ENCODE results near the gene TMEM217.

The TMEM217 gene

DNA sequence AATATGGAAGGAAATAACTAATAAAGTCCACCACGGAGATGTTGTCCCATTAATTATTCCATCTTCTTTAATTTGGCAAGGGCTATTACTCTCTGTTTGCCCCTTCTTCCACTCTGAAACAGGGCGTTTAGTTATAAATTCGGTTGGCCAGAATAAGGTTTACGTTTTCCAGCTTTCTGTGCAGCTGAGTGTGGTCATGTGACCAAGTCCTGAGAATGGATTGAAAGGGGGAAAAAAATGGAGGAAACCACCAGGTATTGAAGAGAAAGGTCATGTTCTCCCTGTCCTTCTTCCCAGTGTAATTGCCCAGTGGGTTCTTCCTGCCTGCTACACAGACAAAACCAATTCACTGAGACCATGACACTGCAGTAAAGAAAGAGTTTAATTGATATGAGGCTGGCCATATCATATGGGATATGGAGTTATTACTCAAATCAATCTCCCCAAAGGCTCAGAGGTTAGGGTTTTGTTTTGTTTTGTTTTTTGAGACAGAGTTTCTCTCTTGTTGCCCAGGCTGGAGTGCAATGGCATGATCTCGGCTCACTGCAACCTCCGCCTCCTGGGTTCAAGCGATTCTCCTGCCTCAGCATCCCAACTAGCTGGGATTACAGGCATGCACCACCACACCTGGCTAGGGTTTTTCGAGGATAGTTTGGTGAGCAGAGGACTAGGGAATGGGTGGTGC is 14.7 kb downstream of the TMEM217 start:
- DNase-seq, result no peak

DNA sequence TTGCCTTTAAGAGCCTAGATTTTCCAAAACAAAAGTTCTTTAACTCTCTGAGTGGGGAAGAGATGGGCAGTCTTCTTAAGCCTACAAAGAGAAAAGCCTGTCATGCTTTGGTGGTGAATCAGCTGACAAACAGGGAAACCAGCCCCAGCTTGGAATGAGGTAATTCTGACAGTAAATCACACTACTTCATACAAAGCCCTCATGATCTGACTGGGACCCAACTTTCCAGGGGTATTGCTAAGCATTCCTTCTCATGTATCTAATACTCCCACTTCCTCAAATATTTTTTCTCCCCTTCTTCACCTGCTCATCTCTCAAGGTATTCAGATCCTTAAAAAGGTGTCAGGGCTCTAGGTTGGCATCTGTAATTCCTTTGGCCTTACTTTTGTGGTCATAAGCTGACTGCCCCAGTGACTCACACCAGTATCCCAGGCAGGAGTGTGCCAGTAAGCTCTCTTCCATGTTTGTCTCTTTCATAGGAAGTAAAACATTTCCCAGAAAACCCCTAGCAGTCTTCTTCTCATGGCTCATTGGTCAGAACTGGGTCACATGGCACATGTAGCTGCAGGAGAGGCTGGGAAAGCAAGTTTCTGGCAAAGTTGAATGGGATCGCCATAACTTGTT is 15.4 kb downstream of the TMEM217 start:
- no peak for DNase-seq

DNA sequence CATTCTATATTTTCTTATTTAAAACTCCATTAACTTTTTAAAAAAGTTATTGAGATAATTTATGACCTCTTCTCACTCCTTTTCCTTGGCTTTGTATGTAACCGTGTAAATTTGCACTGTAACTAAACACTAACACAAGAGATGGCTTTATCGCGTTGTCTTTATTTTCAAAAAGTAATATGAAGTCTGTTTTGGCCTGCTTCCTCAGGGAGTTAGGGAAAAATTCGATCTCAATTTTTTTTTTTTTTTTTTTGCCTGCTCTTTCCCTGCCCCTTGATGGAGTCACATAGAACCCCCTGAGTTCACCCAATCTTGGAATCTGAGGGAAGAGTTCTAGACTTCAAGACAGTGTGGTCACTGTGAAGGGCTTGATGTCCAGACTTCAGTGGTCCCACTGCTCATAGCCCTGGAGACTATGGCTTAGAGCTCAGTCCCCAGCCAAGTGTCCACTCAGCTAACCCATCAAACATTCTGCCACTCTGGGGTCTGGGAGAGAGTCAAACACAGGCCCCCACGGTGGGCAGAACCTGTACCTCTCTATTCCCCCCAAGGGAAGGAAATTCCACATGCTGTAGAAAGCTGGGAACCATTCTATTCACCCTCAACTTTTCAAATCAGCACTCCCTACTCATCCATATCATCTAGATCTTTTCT is 16.0 kb downstream of the TMEM217 start:
- no peak for DNase-seq

DNA sequence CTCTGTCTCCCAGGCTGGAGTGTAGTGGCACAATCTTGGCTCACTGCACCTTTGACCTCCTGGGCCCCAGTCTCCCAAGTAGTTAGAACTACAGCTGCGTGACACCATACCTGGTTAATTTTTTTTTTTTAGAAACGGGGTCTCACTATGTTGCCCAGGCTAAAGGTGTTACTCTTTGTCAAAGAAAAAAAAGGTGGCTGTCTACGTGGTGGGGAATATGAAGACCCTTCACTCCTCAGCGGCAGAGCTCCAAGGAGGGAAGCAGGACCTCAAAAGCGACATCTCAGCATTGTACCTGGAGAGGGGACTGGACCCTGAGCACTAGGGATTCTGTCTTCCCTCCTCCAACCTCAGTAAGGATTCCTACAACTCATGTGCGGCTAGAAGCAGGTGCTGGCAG is 16.8 kb downstream of the TMEM217 start:
- DNase-seq, result no peak

DNA sequence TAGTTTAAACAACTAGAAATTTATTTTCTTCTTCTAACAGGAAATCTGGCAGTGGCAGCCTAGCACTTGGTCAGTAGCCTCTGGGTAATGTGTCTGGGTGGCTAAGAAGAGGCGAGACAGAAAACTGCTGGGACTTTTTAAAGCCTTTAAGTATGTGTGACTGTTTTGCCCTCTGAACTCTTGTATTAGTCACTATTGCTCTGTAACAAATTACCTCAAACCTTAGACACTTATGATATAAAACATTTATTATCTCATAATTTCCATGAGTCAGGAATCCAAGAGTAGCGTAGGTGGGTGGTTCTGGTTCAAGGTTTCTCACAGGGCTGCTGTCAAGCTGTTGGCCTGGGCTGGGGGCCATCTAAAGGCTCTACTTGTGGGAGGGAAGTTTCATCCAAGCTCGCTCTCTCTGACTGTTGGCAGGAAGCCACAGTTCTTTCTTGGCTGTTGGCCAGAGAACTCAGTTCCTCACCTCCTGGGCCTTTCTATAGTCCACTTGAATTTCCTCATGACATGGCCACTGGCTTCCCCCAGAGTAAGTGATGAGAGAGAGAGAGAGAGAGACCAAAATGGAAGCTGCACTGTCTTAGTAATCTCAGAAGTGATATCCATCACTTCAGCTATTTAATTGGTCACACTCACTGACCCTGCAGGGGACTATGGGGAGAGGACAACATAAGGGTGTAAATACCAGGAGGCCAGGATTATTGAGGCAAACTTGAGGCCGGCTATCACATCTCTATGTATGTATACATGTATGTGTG is 17.8 kb downstream of the TMEM217 start:
- DNase-seq, result peak; percentile 55 to 61

DNA sequence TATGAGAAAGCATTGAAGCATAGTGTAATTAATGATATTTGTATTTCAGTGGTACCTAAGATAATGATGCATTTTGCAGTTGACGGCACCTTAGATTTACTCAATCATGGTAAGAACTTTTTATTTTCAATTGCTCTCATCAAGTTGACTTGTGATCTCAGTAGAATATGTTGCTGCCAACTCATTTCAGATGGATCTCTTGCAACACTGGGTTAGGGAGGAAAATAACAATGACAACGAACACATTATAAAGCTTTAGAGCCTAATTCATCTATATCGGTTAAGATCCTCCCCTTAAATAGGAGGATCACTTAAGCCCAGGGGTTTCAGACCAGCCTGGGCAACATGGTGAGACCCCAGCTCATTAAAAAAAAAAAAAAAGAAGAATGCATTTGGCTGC is 18.4 kb downstream of the TMEM217 start:
- DNase-seq, result no peak

DNA sequence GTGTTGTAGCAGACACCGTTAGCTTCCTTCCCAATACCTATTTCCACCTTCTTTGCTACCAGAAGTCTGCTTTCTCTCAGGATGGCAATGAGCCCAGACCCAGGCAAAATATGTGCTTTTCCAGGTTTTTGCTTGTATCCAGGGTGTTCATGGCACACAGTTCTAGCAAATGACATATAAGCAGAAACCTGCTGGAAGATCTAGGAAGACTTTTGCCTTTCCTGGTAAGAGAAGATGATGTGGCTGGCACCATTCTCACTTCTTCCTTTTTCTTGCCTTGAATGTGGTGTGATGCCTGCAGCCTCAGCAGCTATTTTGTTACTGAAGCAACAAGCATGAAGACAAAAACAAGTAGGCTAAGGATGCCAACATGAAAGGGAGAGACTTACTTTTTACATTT is 19.6 kb downstream of the TMEM217 start:
- DNase-seq, result no peak

DNA sequence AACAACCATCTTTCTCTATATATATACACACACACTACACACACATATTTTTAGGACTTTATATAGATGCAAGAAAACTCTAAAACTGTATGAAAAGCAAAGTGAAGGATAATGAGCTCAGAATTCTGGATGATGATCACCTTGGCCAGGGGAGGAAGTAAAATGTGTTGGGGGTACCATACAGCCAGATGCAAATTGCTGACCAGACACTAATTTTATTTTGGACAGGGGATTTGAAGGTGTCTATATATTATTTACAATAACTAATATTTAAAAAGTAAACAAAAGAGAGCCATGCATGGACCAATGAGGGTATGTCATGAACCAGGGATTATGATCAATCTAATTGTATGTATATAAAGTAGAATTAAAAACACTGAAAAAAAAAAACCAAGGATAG is 20.2 kb downstream of the TMEM217 start:
- DNase-seq, result no peak

DNA sequence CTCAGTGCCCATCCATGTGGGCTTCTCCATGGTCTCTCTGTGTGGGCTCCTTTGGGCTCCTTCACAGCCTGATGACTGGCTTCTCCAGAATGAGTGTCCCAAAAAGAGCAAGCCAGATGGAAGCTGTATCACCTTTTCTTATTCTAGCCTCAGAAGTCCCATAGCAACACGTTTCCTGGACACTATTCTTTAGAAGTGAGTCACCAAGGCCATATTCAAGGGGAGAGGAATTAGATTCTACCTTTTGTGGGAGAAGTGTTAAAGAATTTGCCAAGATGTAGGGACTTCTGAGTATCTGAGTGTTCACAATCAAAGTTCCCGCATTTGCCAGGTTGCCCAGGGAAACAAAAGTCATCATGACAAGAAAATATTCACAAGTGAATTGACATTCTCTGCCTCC is 21.0 kb downstream of the TMEM217 start:
- no peak for DNase-seq

DNA sequence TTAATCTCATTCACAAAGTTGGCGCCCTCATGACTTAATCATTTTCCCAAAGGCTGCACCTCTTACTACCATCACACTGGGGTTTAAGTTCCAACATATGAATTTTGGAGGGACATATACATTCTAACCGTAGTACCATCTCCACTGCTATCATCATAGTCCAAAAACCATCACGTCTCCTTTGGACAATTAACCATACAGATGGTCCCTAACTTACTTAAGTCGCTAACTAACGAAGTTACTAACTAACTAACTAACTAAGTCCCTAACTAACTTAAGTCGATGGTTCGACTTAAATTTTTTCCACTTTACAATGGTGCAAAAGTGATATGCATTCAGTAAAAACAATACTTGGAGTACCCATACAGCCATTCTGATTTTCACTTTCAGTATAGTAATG is 24.4 kb downstream of the TMEM217 start:
- no peak for DNase-seq

DNA sequence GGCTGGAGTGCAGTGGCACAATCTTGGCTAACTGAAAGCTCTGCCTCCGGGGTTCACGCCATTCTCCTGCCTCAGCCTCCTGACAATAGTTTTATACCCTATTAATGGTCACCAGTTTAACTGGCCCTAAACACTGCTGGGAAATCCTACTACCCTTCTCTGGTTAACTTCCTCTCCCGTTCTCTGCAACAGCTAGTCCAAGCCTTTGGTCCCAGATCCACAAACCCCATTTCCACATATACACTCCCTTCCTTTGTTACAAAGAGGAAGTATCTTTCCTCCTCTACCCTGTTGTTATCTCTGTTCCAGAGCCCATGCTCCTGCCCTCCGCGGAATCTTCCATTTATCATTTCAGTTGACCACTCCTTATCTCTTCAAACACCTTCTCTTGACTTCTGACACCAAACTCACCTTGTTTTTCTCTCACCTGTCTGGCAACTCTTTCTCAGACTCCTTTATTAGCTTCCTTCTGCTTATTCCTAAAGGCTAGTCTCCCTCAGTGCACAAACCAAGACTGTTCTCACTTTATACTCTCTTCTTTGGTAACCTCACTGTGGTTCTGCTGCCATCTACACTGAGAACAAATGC is 25.4 kb downstream of the TMEM217 start:
- no peak for DNase-seq

DNA sequence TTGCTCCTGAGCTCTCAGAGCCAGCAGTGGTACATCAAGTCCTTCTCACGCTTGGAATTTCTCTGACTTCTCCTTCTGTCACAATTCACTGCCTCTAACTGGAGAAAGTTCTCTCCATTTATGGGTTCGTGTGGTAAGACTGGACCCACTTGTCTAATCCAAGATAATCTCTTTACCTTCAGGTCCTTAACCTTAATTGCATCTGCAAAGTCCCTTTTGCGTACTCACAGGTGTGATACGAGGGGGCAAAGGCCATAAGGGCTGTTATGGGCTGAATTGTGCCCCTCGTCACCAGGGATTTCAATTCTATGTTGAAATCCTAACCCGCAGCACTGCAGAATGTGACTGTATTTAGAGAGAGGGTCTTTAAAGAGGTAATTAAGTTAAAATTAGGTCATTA is 27.8 kb downstream of the TMEM217 start:
- DNase-seq, result no peak

DNA sequence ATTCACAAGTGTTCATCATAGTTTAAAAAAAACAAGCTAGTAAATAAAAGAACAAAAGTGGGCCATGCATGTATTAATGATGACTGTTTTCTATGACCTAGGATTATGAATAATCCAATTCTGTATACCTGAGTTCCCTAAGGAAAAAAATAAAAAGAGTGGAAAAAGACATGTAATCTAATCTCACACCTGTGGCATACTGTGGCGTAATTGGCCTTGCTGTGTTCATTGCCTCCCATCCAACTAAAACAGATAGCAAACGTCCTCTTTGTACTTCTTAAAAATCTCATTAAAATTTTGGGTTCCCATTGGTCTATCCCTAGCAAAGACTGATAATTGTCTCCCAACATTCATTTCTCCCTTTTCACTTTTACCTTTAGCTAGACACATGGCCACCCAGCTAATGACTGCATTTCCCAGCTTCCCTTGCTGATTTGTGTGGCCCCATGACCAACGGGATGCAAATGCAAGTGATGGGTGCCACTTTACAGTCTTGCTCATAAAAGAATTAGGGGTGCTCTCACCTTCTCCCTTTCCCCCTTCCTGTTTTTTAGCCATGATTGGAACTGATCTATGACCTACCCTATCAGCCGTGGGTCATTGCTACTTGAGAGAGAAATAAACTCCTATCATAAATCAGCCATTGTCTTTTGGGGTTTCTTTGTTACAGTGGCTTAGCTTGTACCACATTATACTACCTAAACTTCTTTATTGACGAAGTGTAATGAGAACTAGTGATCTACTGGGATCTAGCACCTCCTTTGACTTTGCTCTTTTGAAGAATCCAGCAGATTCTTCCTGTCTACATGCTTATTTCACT is 32.4 kb downstream of the TMEM217 start:
- DNase-seq, result no peak

DNA sequence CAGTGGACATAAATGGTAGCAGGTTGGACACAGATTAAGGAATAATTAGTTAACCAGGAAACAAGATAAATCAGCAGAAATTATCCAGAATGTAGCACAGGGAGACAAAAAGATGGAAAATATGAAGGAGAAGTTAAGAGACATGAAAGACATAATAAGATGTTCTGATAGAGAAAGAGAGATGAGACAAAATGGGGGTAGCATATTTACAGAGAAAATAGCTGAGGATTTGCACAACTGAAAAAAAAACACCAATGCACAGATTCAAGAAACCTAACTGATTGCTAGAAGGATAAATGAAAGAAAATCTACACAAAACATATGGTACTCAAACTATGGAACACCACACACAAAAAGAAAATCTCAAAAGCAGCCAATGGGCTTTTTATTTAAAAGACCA is 35.0 kb downstream of the TMEM217 start:
- no peak for DNase-seq

DNA sequence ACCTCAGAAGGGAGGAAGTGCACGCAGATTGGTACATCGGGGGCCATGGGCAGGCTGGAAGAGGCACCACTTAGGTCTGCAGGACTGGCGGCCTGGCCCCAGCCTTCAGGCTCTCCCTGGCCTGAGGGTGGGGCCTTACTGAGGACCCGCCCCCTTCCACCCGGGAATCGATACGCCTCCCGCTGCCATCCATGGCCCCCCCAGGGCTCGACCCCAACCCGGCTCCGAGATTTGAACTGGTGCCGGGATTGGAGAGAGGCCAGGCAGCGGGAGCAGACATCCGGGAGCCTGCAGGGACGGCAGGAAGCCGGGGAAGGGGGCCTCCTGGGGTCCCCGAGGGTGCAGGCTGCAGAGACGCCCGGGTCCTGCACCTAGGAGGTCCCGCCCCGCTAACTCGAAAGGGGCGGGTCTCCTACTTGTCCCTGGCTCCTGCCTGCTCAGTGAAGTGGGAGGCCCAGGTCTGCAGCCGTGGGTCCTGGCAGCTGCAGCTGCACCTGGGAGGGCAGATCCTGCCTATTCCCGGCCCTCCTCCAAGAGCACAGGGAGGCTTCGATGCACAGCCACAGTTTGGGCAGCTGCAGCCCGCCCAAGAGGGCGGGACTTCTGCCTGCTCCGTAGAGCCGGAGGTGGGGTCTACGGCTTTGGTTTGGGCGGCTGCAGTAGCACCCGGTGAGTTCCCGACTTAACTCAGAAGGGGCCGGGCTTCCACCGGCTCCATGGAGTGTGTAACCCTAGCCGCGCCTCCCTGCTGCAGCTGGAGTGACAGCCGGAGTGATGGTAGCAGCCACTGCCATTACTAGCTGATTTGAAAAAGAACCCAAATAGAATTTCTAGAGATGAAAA is 35.6 kb downstream of the TMEM217 start:
- peak; percentile 61 to 75 for DNase-seq

DNA sequence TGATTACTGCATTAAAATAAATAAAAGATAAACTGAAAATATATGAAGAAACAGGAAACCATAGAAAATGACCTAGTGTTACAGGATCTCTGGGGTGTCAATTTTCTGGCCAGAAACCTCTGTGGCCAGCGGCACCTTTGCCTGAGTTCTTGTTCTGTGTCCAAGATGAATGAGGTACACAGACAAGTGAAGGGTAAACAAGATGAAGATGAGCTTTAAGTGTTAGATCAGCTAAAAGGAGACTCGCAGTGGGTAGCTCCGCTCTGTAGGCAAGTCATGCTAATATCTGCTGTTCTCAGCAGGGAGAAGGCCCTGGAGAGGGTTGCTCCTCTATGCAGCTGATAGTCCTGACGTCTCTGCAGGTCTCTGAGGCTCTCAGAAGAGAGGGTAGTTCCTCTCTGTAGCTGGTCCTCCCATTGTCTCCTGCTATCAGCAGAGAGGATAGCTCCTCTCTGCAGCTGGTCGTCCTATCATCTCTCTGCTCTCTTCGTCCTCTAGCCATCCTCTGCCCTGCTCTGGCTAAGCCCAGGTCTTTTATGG is 36.3 kb downstream of the TMEM217 start:
- no peak for DNase-seq

DNA sequence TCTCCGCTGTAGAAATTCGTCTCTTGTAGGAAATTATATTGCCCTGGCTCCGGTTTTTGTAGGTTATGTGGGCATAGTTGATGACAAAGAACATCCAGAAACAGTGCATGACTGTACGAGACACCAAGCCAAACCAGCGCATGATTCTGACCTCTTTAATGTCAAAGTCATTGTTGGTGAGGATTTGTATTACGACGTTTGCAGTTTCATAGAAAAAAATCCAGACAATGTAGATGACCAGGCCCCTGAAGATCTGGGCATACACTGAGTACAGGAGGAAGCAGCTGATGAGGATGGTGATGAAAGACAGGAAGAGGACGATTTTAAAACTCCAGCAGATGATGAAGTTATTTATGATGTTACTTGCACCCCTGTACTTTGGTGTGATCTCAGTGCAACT is 39.4 kb downstream of the TMEM217 start:
- no peak for DNase-seq

DNA sequence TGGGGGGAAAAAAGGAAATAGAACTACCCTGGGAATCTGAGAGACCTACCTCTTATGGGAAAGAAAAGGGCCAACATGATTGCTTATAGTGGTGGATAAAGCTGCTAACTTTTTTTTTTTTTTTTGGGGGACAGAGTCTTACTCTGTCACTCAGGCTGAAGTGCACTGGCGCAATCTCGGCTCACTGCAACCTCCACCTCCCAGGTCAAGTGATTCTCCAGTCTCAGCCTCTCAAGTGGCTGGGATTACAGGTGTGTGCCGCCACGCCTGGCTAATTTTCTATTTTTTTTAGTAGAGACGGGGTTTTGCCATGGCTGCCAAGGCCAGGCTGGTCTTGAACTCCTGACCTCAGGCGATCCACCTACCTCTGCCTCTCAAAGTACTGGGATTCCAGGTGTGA is 39.9 kb downstream of the TMEM217 start:
- no peak for DNase-seq

DNA sequence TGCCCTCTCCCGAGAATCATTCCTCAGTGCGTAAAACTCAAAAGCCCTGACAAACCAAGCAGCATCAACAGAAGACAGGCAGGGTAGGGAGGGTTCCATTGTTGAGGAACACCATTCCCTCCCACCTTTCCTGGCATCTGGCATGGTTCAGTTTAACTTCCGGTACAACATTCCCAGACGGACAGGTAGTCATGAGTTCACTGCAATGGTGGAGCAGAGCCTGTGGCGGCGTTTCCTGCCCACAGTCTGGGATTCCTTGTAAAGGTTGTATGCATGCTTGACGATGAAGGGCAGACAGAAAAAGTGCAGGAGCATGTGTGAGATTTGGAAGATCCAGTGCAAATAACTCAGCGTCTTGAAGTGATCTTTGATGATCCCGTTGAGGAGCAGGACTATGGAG is 45.7 kb downstream of the TMEM217 start:
- DNase-seq, result no peak

DNA sequence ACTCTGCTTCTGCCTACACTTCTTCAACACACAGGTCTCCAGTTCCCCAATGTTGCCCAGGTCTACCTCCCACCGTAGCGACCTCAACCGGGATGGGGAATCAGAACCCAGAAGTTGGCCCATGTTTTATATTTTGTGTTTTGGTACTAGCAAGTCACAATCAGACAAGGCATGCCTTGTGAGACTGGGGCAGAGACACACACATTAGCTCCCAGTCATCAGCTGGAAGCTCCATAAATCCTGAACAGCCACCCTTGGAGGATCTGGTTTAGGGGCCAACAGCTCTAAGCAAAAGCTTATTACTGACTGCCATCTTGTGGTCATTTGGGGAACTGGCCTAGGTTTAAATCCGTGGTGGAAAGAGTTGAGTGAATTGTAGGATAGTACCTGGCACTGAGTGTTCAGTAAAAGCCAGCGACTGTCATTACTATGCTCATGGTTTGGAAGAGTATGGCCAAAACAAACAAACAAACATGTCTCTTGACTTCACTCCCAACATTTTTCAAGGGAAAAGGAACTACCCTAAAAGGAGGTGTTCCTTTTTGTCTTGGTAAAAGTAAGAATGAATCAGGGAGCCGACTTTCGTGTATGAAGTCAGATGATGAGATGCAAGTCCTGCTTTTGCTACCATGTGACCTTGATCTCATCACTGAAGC is 47.5 kb downstream of the TMEM217 start:
- DNase-seq, result peak; percentile 80 to 88
